SK-N-SH treated with all-trans-retinoic acid at 6 μM for 48 hours (cell line): ENCODE data around the gene NARS2.

Experiments used
- POU6F1 ChIP-seq: fragments of 250-450 bp; sonication (Bioruptor Pico); IDR thresholded peaks from 2 replicates; pipeline ENCODE4 v1.8.0; 2021; ENCODE audit warnings: low read depth, mild to moderate bottlenecking, moderate library complexity, borderline replicate concordance
- RARB ChIP-seq: fragments of 250-450 bp; sonication (Bioruptor Pico); IDR thresholded peaks from 2 replicates; pipeline ENCODE4 v1.8.0; 2021; ENCODE audit warnings: mild to moderate bottlenecking, moderate library complexity

GRCh38 chr11:78562398-78562797 lies 12.3 kb downstream of the NARS2 start:
- TF ChIP-seq RARB: no peak
- no peak for TF ChIP-seq POU6F1 (CRISPR knock-in tag)
